CD4-positive, alpha-beta T cell (primary cell): Measurements from ENCODE around the gene SQSTM1. TPM values are rescaled to one million over a fixed set of nuclear protein-coding genes. Genes with fewer than 3 reads are reported as not detected.

ENCODE experiments used
- ATAC-seq: fragments of 200-7000 bp; cut with Tn5 transposase; one replicate; pipeline ENCODE4 v1.10.0; 2022; ENCODE audit warnings: mild to moderate bottlenecking; ENCODE audit not compliant: poor library complexity
- CTCF ChIA-PET: fragments of 350-600 bp; sonication (Branson Sonifier 250); formaldehyde crosslinking; loops from one replicate; lab custom pipeline; 2021; ENCODE audit warnings: antibody characterized with exemption, inconsistent platforms; lab: Charles Lee
- POLR2A ChIA-PET: fragments of 350-600 bp; sonication (Branson Sonifier 250); formaldehyde crosslinking; loops from one replicate; lab custom pipeline; 2021; ENCODE audit warnings: antibody characterized with exemption, inconsistent platforms; lab: Charles Lee
- DNase-seq, 14 experiments: peaks; one replicate each; pipeline ENCODE4 v3.0.0-alpha.2; 2013 to 2020; ENCODE audit warnings: mixed read lengths in 2 of 14
- H3K27ac ChIP-seq, 2 donors: one replicate each; pipeline versions ENCODE4 v1.5.1 to v1.7.0; 2013; ENCODE audit warnings: low read length in 2 of 2, low read depth in 1 of 2, mild to moderate bottlenecking in 1 of 2
- H3K27me3 ChIP-seq, 2 experiments: 1 replicate in 1 of 2; 2 replicates in 1 of 2; pipeline versions ENCODE4 v1.6.1 to v1.7.0; 2013; ENCODE audit warnings: low read length in 2 of 2, control low read depth in 1 of 2, mild to moderate bottlenecking in 1 of 2, moderate library complexity in 1 of 2; ENCODE audit not compliant: insufficient read depth in 2 of 2, control insufficient read depth in 1 of 2
- H3K36me3 ChIP-seq: one replicate; pipeline ENCODE4 v1.6.1; 2013; ENCODE audit warnings: low read length, control low read depth; ENCODE audit not compliant: insufficient read depth
- H3K4me1 ChIP-seq: one replicate; pipeline ENCODE4 v1.6.1; 2013; ENCODE audit warnings: low read length, control low read depth; ENCODE audit not compliant: insufficient read depth
- H3K4me3 ChIP-seq: one replicate; pipeline ENCODE4 v1.5.1; 2013; ENCODE audit warnings: mild to moderate bottlenecking, low read length, moderate library complexity
- H3K9me3 ChIP-seq, 2 experiments: 1 replicate in 1 of 2; 2 replicates in 1 of 2; pipeline versions ENCODE4 v1.6.1 to v1.7.0; 2013; ENCODE audit warnings: low read length in 2 of 2, mild to moderate bottlenecking in 2 of 2, control low read depth in 1 of 2, moderate library complexity in 1 of 2; ENCODE audit not compliant: control insufficient read depth in 1 of 2, insufficient read depth in 1 of 2
- H3K27ac Mint-ChIP-seq: one replicate; pipeline ENCODE4 v1.8.0; 2020; ENCODE audit warnings: mixed read lengths
- H3K27me3 Mint-ChIP-seq: one replicate; pipeline ENCODE4 v1.8.0; 2021; ENCODE audit warnings: mixed read lengths
- H3K36me3 Mint-ChIP-seq: one replicate; pipeline ENCODE4 v1.8.0; 2021; ENCODE audit warnings: low read depth, mixed read lengths
- H3K4me1 Mint-ChIP-seq: one replicate; pipeline ENCODE4 v1.8.0; 2021; ENCODE audit warnings: low read depth, mixed read lengths
- H3K4me3 Mint-ChIP-seq: one replicate; pipeline ENCODE4 v1.8.0; 2020; ENCODE audit warnings: mild to moderate bottlenecking, mixed read lengths
- H3K9me3 Mint-ChIP-seq: one replicate; pipeline ENCODE4 v1.8.0; 2020; ENCODE audit warnings: mixed read lengths
- CTCF ChIP-seq: fragments of 200-600 bp; IDR thresholded peaks from one replicate; pipeline ENCODE4 v1.8.0; 2022; ENCODE audit warnings: antibody characterized with exemption, mild to moderate bottlenecking
- intact Hi-C, 2 experiments: fragments of 100-400 bp; cut with DNase I in 1 of 2; cut with micrococcal nuclease in 1 of 2; formaldehyde crosslinking; loops; one replicate each; pipeline versions ENCODE4 v1.15.1 to v1.9.0; 2023 to 2025; cut with DNase I, micrococcal nuclease
- total RNA-seq, 174 experiments: library from RNA in 2 of 174; stranded (reverse) in 2 of 174; gene quantifications; one replicate each; pipeline ENCODE4 v1.2.3 and lab custom pipeline; 2021 to 2026

SQSTM1 gene
- total RNA-seq, 2 experiments from 2014 or later = 260 to 267 TPM

- ChIA-PET CTCF (interaction anchor here (0.7 to 1.0 kb wide), 2 partner anchors 126 to 158 kb away, joined by 3 read pairs; partner anchors contain the start of gene MAML1), POLR2A (interaction anchor here (0.8 to 1.6 kb wide), 6 partner anchors 8 to 235 kb away, joined by 3 to 14 read pairs (median 4); partner anchors contain the start of genes HNRNPH1 and SQSTM1)
- H3K9me3 ChIP-seq = peaks cover 0 to 8% of the 10 kb centered on the region in 2 experiments
- H3K4me1 Mint-ChIP-seq = peaks cover 17% of the 10 kb centered on the region
- H3K4me3 Mint-ChIP-seq = peak overlapping the region; percentile 96
- ATAC-seq = peak; percentile 65
- H3K36me3 Mint-ChIP-seq = peaks cover 17% of the 10 kb centered on the region
- H3K27me3 Mint-ChIP-seq = no peaks in the 10 kb centered on the region
- H3K27ac ChIP-seq = peak overlapping the region; percentile 34 to 61
- no peaks in the 10 kb centered on the region for H3K27me3 ChIP-seq
- peaks cover 22% of the 10 kb centered on the region for H3K4me1 ChIP-seq
- DNase-seq = peak; percentile 17 to 79 (median 45)
- intact Hi-C loops = loop anchor here (1.0 to 10.0 kb wide), 5 partner anchors 36 to 303 kb away; partner anchors contain the start of genes SQSTM1 (in 2 of the 2), MGAT4B (in 1 of the 2), RUFY1 (in 1 of the 2) and TBC1D9B (in 1 of the 2)
- H3K4me3 ChIP-seq = peak overlapping the region; percentile 74
- H3K9me3 Mint-ChIP-seq = no peaks in the 10 kb centered on the region
- TF ChIP-seq CTCF = no peak
- H3K36me3 ChIP-seq = peaks cover 3% of the 10 kb centered on the region
- H3K27ac Mint-ChIP-seq = peak overlapping the region; percentile 94
These were observed 37.5 kb downstream of the SQSTM1 start for GRCh38 chr5:179858241-179858585.

- CTCF ChIA-PET = interaction anchor here (0.7 to 1.0 kb wide), 2 partner anchors 126 to 158 kb away, joined by 3 read pairs; partner anchors contain the start of gene MAML1
These were observed 38.1 kb downstream of the SQSTM1 start, which contains the start of gene MRNIP for GRCh38 chr5:179858586-179859427. Gene MRNIP, minus strand, starts transcription at chr5:179858817. Its CDS starts 21 bp downstream, at chr5:179858796.

More at GRCh38 chr5:179858586-179859427, 38.1 kb downstream of the SQSTM1 start, which contains the start of gene MRNIP:
- H3K4me1 Mint-ChIP-seq = peaks cover 17% of the 10 kb centered on the region
- ATAC-seq = peak; percentile 96
- DNase-seq = peak; percentile 80 to 94 (median 88)
- H3K9me3 ChIP-seq = peaks cover 0 to 8% of the 10 kb centered on the region in 2 experiments
- no peak for TF ChIP-seq CTCF
- POLR2A ChIA-PET = interaction anchor here (0.8 to 1.6 kb wide), 6 partner anchors 9 to 235 kb away, joined by 3 to 14 read pairs (median 4); partner anchors contain the start of genes HNRNPH1 and SQSTM1
- H3K4me1 ChIP-seq = peaks cover 22% of the 10 kb centered on the region
- H3K4me3 Mint-ChIP-seq = peak within 1 kb of the TSS; percentile 96
- H3K27me3 ChIP-seq = no peaks in the 10 kb centered on the region
- H3K27ac ChIP-seq = peak within 1 kb of the TSS; percentile 34 to 61
- H3K36me3 ChIP-seq = peaks cover 9% of the 10 kb centered on the region
- H3K9me3 Mint-ChIP-seq = no peaks in the 10 kb centered on the region
- peak within 1 kb of the TSS; percentile 94 for H3K27ac Mint-ChIP-seq
- H3K36me3 Mint-ChIP-seq = peaks cover 19% of the 10 kb centered on the region
- intact Hi-C loops = loop anchor here (1.0 to 10.0 kb wide), 5 partner anchors 37 to 304 kb away; partner anchors contain the start of genes SQSTM1 (in 2 of the 2), MGAT4B (in 1 of the 2), RUFY1 (in 1 of the 2) and TBC1D9B (in 1 of the 2)
- H3K27me3 Mint-ChIP-seq = no peaks in the 10 kb centered on the region
- peak within 1 kb of the TSS; percentile 74 for H3K4me3 ChIP-seq
